GM12878 (cell line): ENCODE data around the gene EPHA2. TPM values are rescaled to one million over a fixed set of nuclear protein-coding genes. Genes with fewer than 3 reads are reported as not detected.

ENCODE experiments used
- ATAC-seq: fragments of 200-7000 bp; cut with Tn5 transposase; 3 replicates; pipeline ENCODE4 v1.9.1; 2020; ENCODE audit warnings: mild to moderate bottlenecking, moderate library complexity
- BruUV-seq: library from RNA; stranded (reverse); fragments of 400-500 nt; replicated peaks from 2 replicates; lab custom pipeline; 2021; lab: Mats Ljungman, UMichigan
- CTCF ChIA-PET: fragments of 300-600 bp; sonication (Branson Sonifier 250); formaldehyde crosslinking; extraction: SDS; loops from one replicate; lab custom pipeline; 2021; ENCODE audit warnings: inconsistent platforms; lab: Yijun Ruan, JAX
- POLR2A ChIA-PET: fragments of 350-600 bp; formaldehyde crosslinking; extraction: SDS; loops from one replicate; lab custom pipeline; 2021; ENCODE audit warnings: inconsistent platforms; lab: Charles Lee
- RAD21 ChIA-PET: fragments of 300-600 bp; sonication (Branson Sonifier 250); formaldehyde crosslinking; loops from one replicate; lab custom pipeline; 2023; ENCODE audit warnings: antibody characterized with exemption; ENCODE audit not compliant: unreplicated experiment; lab: Charles Lee
- SMC1A ChIA-PET: fragments of 300-600 bp; sonication (Branson Sonifier 250); formaldehyde crosslinking; loops from one replicate; lab custom pipeline; 2023; ENCODE audit not compliant: unreplicated experiment, uncharacterized antibody; lab: Charles Lee
- DNase-seq: peaks from one replicate; pipeline ENCODE4 v3.0.0-alpha.2; 2011; ENCODE audit warnings: low read depth, low spot score
- FAIRE-seq: peaks from 3 replicates; lab custom pipeline; 2011; peaks lifted over from hg19 to GRCh38; lab: Jason Lieb, UNC
- H2AFZ ChIP-seq: 2 replicates; pipeline ENCODE4 v1.6.0; 2011; ENCODE audit warnings: low read depth, low read length, control low read depth; ENCODE audit not compliant: control insufficient read depth
- H3K27ac ChIP-seq: 2 replicates; pipeline ENCODE4 v1.5.1; 2011; ENCODE audit warnings: control low read depth; ENCODE audit not compliant: control insufficient read depth, insufficient read depth
- H3K27me3 ChIP-seq, 2 experiments: replicated peaks in 1 of 2; 2 replicates each; pipeline versions ENCODE4 v1.6.0 to v1.6.1; 2011; ENCODE audit warnings: low read length in 1 of 2; ENCODE audit not compliant: control insufficient read depth in 2 of 2, insufficient read depth in 2 of 2
- H3K36me3 ChIP-seq, 2 experiments: 2 replicates each; pipeline ENCODE4 v1.5.1; 2011; ENCODE audit warnings: low read length in 1 of 2; ENCODE audit not compliant: control insufficient read depth in 2 of 2, insufficient read depth in 2 of 2
- H3K4me1 ChIP-seq: 2 replicates; pipeline ENCODE4 v1.6.1; 2011; ENCODE audit warnings: mild to moderate bottlenecking, low read length, moderate library complexity, mixed read lengths; ENCODE audit not compliant: control insufficient read depth, insufficient read depth
- H3K4me2 ChIP-seq: 2 replicates; pipeline ENCODE4 v1.6.0; 2011; ENCODE audit warnings: control low read depth; ENCODE audit not compliant: control insufficient read depth, insufficient read depth
- H3K4me3 ChIP-seq: fragments of 200-600 bp; sonication (generic); 2 replicates; pipeline ENCODE4 v1.5.1; 2016
- H3K79me2 ChIP-seq: 2 replicates; pipeline ENCODE4 v1.6.0; 2011; ENCODE audit warnings: low read length; ENCODE audit not compliant: control insufficient read depth, insufficient read depth
- H3K9ac ChIP-seq: 2 replicates; pipeline ENCODE4 v1.8.0; 2011; ENCODE audit warnings: low read length, control low read depth, mixed read lengths; ENCODE audit not compliant: control insufficient read depth, insufficient read depth
- H3K9me3 ChIP-seq: replicated peaks from 3 replicates; pipeline ENCODE4 v1.5.1; 2011; ENCODE audit warnings: mild to moderate bottlenecking, low read length; ENCODE audit not compliant: control insufficient read depth, insufficient read depth
- H4K20me1 ChIP-seq: 2 replicates; pipeline ENCODE4 v1.6.0; 2011; ENCODE audit not compliant: control insufficient read depth, insufficient read depth
- BCLAF1 ChIP-seq: fragments of 450-650 bp; IDR thresholded peaks from 2 replicates; pipeline ENCODE4 v1.6.1; 2017; ENCODE audit warnings: antibody characterized with exemption, mild to moderate bottlenecking, moderate library complexity
- CBFB ChIP-seq: IDR thresholded peaks from 2 replicates; pipeline ENCODE4 v1.6.1; 2016; ENCODE audit warnings: antibody characterized with exemption, low read depth
- FOXM1 ChIP-seq: IDR thresholded peaks from 2 replicates; pipeline ENCODE4 v1.6.1; 2012; ENCODE audit warnings: low read depth, mild to moderate bottlenecking, inconsistent platforms, low read length, moderate library complexity
- HDAC2 ChIP-seq: fragments of 200-600 bp; sonication (generic); IDR thresholded peaks from 2 replicates; pipeline ENCODE4 v1.6.1; 2017
- IKZF2 ChIP-seq, 2 experiments: fragments of 450-650 bp; IDR thresholded peaks; 2 replicates each; pipeline ENCODE4 v1.6.1; 2017; ENCODE audit warnings: mild to moderate bottlenecking in 2 of 2, moderate library complexity in 2 of 2
- LARP7 ChIP-seq: fragments of 450-650 bp; IDR thresholded peaks from 2 replicates; pipeline ENCODE4 v1.6.1; 2017; ENCODE audit warnings: mild to moderate bottlenecking
- PAX8 ChIP-seq: fragments of 450-650 bp; IDR thresholded peaks from 2 replicates; pipeline ENCODE4 v1.6.1; 2017; ENCODE audit warnings: mild to moderate bottlenecking, moderate library complexity
- RB1 ChIP-seq: fragments of 450-650 bp; formaldehyde crosslinking; IDR thresholded peaks from 2 replicates; pipeline ENCODE4 v1.6.1; 2017; ENCODE audit warnings: mild to moderate bottlenecking, borderline replicate concordance
- RFX5 ChIP-seq: IDR thresholded peaks from 2 replicates; pipeline ENCODE4 v1.6.1; 2011; ENCODE audit warnings: low read depth, low read length, improper control_type of control experiment
- SREBF1 ChIP-seq: IDR thresholded peaks from 2 replicates; pipeline ENCODE4 v1.6.1; 2012; ENCODE audit warnings: mild to moderate bottlenecking, low read length
- SUZ12 ChIP-seq: fragments of 200-600 bp; sonication (generic); IDR thresholded peaks from one replicate; pipeline ENCODE4 v1.6.1; 2018; ENCODE audit warnings: antibody characterized with exemption, mild to moderate bottlenecking; ENCODE audit not compliant: unreplicated experiment
- USF2 ChIP-seq: IDR thresholded peaks from 2 replicates; pipeline ENCODE4 v1.6.1; 2011; ENCODE audit warnings: low read depth, low read length, improper control_type of control experiment, borderline replicate concordance
- YY1 ChIP-seq: IDR thresholded peaks from 2 replicates; pipeline ENCODE4 v1.6.1; 2011; ENCODE audit warnings: low read depth, mild to moderate bottlenecking, low read length
- ZBTB33 ChIP-seq: fragments of 450-650 bp; IDR thresholded peaks from 2 replicates; pipeline ENCODE4 v1.6.1; 2017; ENCODE audit warnings: mild to moderate bottlenecking
- ZSCAN29 ChIP-seq: fragments of 450-650 bp; IDR thresholded peaks from 2 replicates; pipeline ENCODE4 v1.6.1; 2017; ENCODE audit warnings: mild to moderate bottlenecking, moderate library complexity
- WGBS: methylation state at CpG from one replicate; pipeline ENCODE4 v1.1.6; 2016; ENCODE audit warnings: low lambda C conversion rate; ENCODE audit not compliant: insufficient replicate concordance, insufficient coverage; ENCODE audit errors: missing lambda C conversion rate; 5-methylcytosine and 5-hydroxymethylcytosine counted together
- in situ Hi-C: fragments of 300-500 bp; cut with MboI; formaldehyde crosslinking; loops from 9 replicates; pipeline ENCODE4 v1.14.3; 2018; ENCODE audit warnings: mixed read lengths
- intact Hi-C: fragments of 100-400 bp; cut with micrococcal nuclease; formaldehyde crosslinking; loops from one replicate; pipeline ENCODE4 v1.14.2; 2022; ENCODE audit not compliant: unreplicated experiment
- polyA plus RNA-seq, 11 experiments: library from polyadenylated mRNA; depleted of rRNA in 4 of 11; unstranded in 6 of 11; stranded (reverse) in 5 of 11; fragments of >200 nt; fragmentation: Nextera tagmentation in 4 of 11; fragmentation: Illumina TruSeq in 1 of 11; extraction: Ambion mirVana in 4 of 11; extraction: Trizol in 1 of 11; gene quantifications; 1 replicate in 1 of 11; 2 replicates in 10 of 11; pipeline versions ENCODE4 v1.2.1 to v1.2.3, GENCODE V29; 2011 to 2016; ENCODE audit warnings: inconsistent platforms in 2 of 11, missing spikeins in 2 of 11, low read depth in 1 of 11
- total RNA-seq, 4 experiments: library from RNA; depleted of rRNA in 3 of 4; stranded (reverse); fragments of >200 nt in 3 of 4; fragmentation: Illumina TruSeq in 1 of 4; extraction: Trizol in 1 of 4; gene quantifications; 2 replicates each; pipeline versions ENCODE4 v1.2.1 to v1.2.3, GENCODE V29; 2013 to 2021

The EPHA2 gene
- total and polyA plus RNA-seq, 10 of the 15 experiments (the other 5 are each of a cell fraction or from before 2014, with no cell fraction given): 0.04 to 0.51 (median 0.23) TPM; not detected in 2

- CTCF ChIA-PET: interaction anchor here (1.0 to 1.4 kb wide), 2 partner anchors 57 to 61 kb away, joined by 3 read pairs; no protein-coding TSS in a partner anchor
- H3K4me2 ChIP-seq: no peak overlapping the region
- no peak overlapping the region for H3K4me3 ChIP-seq
- H3K36me3 ChIP-seq: no peaks in the 10 kb centered on the region
- SMC1A ChIA-PET: no interaction called here
- RAD21 ChIA-PET: interaction anchor here (0.8 kb wide), 1 partner anchor 61 kb away, joined by 3 read pairs; no protein-coding TSS in a partner anchor
- intact Hi-C loops (no loop called here), in situ Hi-C loops (no loop called here)
- H2AFZ ChIP-seq: no peak overlapping the region
- ATAC-seq (no peak), FAIRE-seq (no peak), DNase-seq (no peak)
- H3K9ac ChIP-seq: no peak overlapping the region
- POLR2A ChIA-PET: interaction anchor here (0.6 kb wide), 1 partner anchor 10 kb away, joined by 5 read pairs; no protein-coding TSS in a partner anchor
- 50% methylated on average over 7 of the region's 7 CpGs for WGBS
- H3K4me1 ChIP-seq: peaks cover 13% of the 10 kb centered on the region
- no peaks in the 10 kb centered on the region for H3K79me2 ChIP-seq
- no TSS peak for BruUV-seq
- no peak overlapping the region for H3K27ac ChIP-seq
- no peaks in the 10 kb centered on the region for H3K9me3 ChIP-seq
- H4K20me1 ChIP-seq: no peaks in the 10 kb centered on the region
- no peaks in the 10 kb centered on the region for H3K27me3 ChIP-seq
- TF ChIP-seq ZSCAN29 (no peak), FOXM1 (no peak), SUZ12 (no peak), USF2 (no peak), PAX8 (no peak), CBFB (no peak), HDAC2 (no peak), IKZF2 (IDR thresholded peaks at IDR 0.05) (no peak), SREBF1 (no peak), ZBTB33 (no peak), RB1 (no peak), RFX5 (no peak), LARP7 (no peak), BCLAF1 (no peak), YY1 (no peak)
Observed at GRCh38 chr1:16140068-16140596, 15.7 kb downstream of the EPHA2 start.
